GM12875 (cell line): ENCODE data around the gene LRRC42.

ENCODE experiments used
- H3K4me3 ChIP-seq: one replicate; pipeline ENCODE4 v1.5.1; 2011; ENCODE audit warnings: low read depth, low read length, control low read depth
- CTCF ChIP-seq: IDR thresholded peaks from 2 replicates; pipeline ENCODE4 v1.5.1; 2011; ENCODE audit warnings: low read depth, mild to moderate bottlenecking, control low read depth, inconsistent platforms, low read length, moderate library complexity, borderline replicate concordance; ENCODE audit not compliant: insufficient read depth

Gene LRRC42

GRCh38 chr1:53906121-53906520, 40.0 kb upstream of the LRRC42 start:
- no peak for TF ChIP-seq CTCF

GRCh38 chr1:53909946-53910345, 36.2 kb upstream of the LRRC42 start:
- TF ChIP-seq CTCF = no peak

More at GRCh38 chr1:53906121-53906520, 40.0 kb upstream of the LRRC42 start:
- no peak overlapping the region for H3K4me3 ChIP-seq

GRCh38 chr1:53911442-53911841, 34.7 kb upstream of the LRRC42 start:
- no peak for TF ChIP-seq CTCF
- H3K4me3 ChIP-seq = no peak overlapping the region

More at GRCh38 chr1:53909946-53910345, 36.2 kb upstream of the LRRC42 start:
- H3K4me3 ChIP-seq = no peak overlapping the region

GRCh38 chr1:53913352-53914033, 32.7 kb upstream of the LRRC42 start:
- no peak for TF ChIP-seq CTCF
- H3K4me3 ChIP-seq = no peak overlapping the region

- no peak for TF ChIP-seq CTCF
- no peak overlapping the region for H3K4me3 ChIP-seq
Measured at GRCh38 chr1:53918343-53918742, 27.8 kb upstream of the LRRC42 start.

GRCh38 chr1:53919675-53920066, 26.5 kb upstream of the LRRC42 start:
- no peak overlapping the region for H3K4me3 ChIP-seq
- TF ChIP-seq CTCF = no peak

GRCh38 chr1:53927376-53927881, 18.7 kb upstream of the LRRC42 start:
- no peak for TF ChIP-seq CTCF
- H3K4me3 ChIP-seq = no peak overlapping the region
